Heart right ventricle (tissue), 16 donors: ENCODE data around the gene GID8. TPM values are rescaled to one million over a fixed set of nuclear protein-coding genes. Genes with fewer than 3 reads are reported as not detected.

ENCODE experiments used
- ATAC-seq, 8 donors: fragments of 200-7000 bp; cut with Tn5 transposase; one replicate each; pipeline ENCODE4 v1.9.1; 2020; ENCODE audit warnings: mild to moderate bottlenecking in 8 of 8, moderate library complexity in 8 of 8, moderate number of reproducible peaks in 1 of 8
- DNase-seq, 2 donors: peaks; one replicate each; pipeline ENCODE4 v3.0.0-alpha.2; 2020
- H3K27ac ChIP-seq, 10 donors: fragments of 200-600 bp; sonication (generic) in 2 of 10; one replicate each; pipeline versions ENCODE4 v1.5.0 to v1.8.0; 2020 to 2022; ENCODE audit warnings: mild to moderate bottlenecking in 3 of 10
- H3K27me3 ChIP-seq, 7 donors: fragments of 200-600 bp; one replicate each; pipeline ENCODE4 v1.8.0; 2021 to 2022; ENCODE audit warnings: mild to moderate bottlenecking in 2 of 7
- H3K36me3 ChIP-seq, 9 donors: fragments of 200-600 bp; sonication (generic) in 1 of 9; one replicate each; pipeline versions ENCODE4 v1.5.0 to v1.8.0; 2020 to 2022; ENCODE audit warnings: mild to moderate bottlenecking in 2 of 9
- H3K4me1 ChIP-seq, 9 donors: fragments of 200-600 bp; sonication (generic) in 1 of 9; one replicate each; pipeline versions ENCODE4 v1.5.0 to v1.8.0; 2020 to 2022; ENCODE audit warnings: mild to moderate bottlenecking in 4 of 9
- H3K4me3 ChIP-seq, 10 donors: fragments of 200-600 bp; sonication (generic) in 2 of 10; one replicate each; pipeline versions ENCODE4 v1.5.0 to v1.8.0; 2020 to 2022; ENCODE audit warnings: mild to moderate bottlenecking in 7 of 10, moderate library complexity in 2 of 10
- H3K9me3 ChIP-seq, 11 donors: fragments of 200-600 bp in 10 of 11; sonication (generic) in 2 of 11; one replicate each; pipeline versions ENCODE4 v1.5.0 to v1.8.0; 2013 to 2022; ENCODE audit warnings: mild to moderate bottlenecking in 2 of 11, control low read depth in 1 of 11, moderate library complexity in 1 of 11
- WGBS, 2 donors: extraction: QIAGEN DNeasy Blood & Tissue Kit; methylation state at CpG; one replicate each; pipeline ENCODE4 v1.1.7; 2013; ENCODE audit warnings: inconsistent platforms in 1 of 2; 5-methylcytosine and 5-hydroxymethylcytosine counted together
- intact Hi-C, 10 donors: fragments of 100-400 bp; cut with DNase I; formaldehyde crosslinking; loops; one replicate each; pipeline versions ENCODE4 v1.11.1 to v1.14.2; 2022
- polyA plus RNA-seq, 2 donors: library from polyadenylated mRNA; stranded (reverse); fragments of 200-250 nt; gene quantifications; one replicate each; pipeline ENCODE4 v1.2.3, GENCODE V29; 2013
- total RNA-seq, 10 donors: library from RNA; stranded (reverse); fragmentation: NEBNext Ultra II Directional in 3 of 10; extraction: Animal tissue kit (Norgen Biotek cat#: 25700) in 3 of 10; gene quantifications; one replicate each; pipeline versions ENCODE4 v1.2.1 to v1.2.4, GENCODE V29; 2021 to 2023
- TF ChIP-seq, protein P1 (sequence below), 9 donors: fragments of 200-600 bp; sonication (generic) in 2 of 9; IDR thresholded peaks; one replicate each; pipeline versions ENCODE4 v1.5.0 to v1.8.0; 2021 to 2022; ENCODE audit warnings: antibody characterized with exemption in 9 of 9, mild to moderate bottlenecking in 5 of 9, moderate library complexity in 1 of 9
- donor health status: Arrhythmogenic right ventricular cardiomyopathy.
- donor health status: ischemic (EF 13 %, LVEDD 7.1; RV severe dilation, severe dysfunction).
- donor health status: healthy with polysubstance abuse.
- donor health status: DM: no; HTN: yes; CAD: no.
- donor health status: DM: no; HTN: no; CAD: no.
- donor health status: ischemic (EF 25% LVEDD 6.9; RV normal size, moderate dysfunction).
- donor health status: ischemic (EF 25% LVEDD 5.7; RV mildly dilated, moderate dysfunction).
- donor health status: healthy.
- donor health status: DM: yes; HTN: yes; CAD: no.
- donor health status: Ischemic cardiomyopathy.
- donor health status: ischemic (EF 35%, LVEDD 5.7; RV mildly dilated, moderate dysfunction).
- donor health status: nonischemic (EF 11% LVEDD 7.7; RV severe dilation, severe dysfunction).
- donor health status: DM: yes; HTN: yes; CAD: no.
- donor health status: PGD.
- donor health status: ischemic (EF 29% LVEDD 5.4; RV normal size, mild dysfunction).
- donor health status: nonischemic (EF 23%, LVEDD 6.1; RV moderate dilation, normal function).

Gene GID8
- total and polyA plus RNA-seq, 12 donors: 7.0 to 19.9 (median 16.4) TPM

DNA sequence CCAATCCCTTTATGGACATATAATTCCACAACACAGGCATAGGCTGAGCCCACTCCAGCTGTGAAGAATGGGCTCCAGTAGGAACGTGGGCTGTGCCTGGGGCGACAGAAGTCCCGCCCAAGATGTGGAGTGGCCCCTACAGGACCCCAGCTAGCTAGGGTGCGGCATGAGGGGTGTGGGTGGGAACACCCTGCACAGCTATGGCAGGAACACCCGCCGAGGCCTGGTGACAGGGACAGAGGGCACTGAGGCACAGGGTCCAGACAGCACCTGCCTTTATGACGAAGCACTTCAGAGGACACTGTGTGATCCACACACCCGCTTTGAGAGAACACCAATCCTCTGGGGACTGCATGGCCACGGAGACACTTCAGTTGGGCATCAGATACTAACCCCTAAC, 48.1 kb upstream of the GID8 start:
- WGBS, 2 donors: 89 to 92% methylated on average over 9 of the region's 9 CpGs
- peaks cover 16 to 99% (median 73%) of the 10 kb centered on the region in 9 donors for H3K36me3 ChIP-seq

DNA sequence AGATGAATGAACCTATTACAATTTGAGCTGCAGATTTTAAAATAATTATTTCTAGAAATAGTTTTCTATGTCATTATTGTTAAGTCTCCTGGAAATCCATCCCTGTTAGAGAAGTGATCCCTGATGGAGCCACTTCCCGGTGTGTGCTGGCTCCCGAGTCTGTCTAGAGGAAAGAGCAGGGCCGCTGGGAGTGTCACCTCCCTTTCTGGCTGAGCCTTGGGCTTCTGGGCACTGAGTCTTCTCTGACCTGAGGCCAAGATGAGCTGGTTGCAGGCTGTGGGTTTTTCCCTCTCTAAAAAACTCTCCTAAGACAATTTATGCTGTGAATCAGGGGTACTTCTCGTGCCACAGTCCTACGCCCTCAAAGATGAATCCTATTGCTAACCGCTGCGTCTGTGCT, 47.5 kb upstream of the GID8 start:
- intact Hi-C loops: loop anchor here in 2 of 10 donors (10.0 kb wide), 1 partner anchor 114 kb away; the partner anchor contains the start of gene BHLHE23 (in 2 of the 2)
- TF ChIP-seq, protein P1, sequence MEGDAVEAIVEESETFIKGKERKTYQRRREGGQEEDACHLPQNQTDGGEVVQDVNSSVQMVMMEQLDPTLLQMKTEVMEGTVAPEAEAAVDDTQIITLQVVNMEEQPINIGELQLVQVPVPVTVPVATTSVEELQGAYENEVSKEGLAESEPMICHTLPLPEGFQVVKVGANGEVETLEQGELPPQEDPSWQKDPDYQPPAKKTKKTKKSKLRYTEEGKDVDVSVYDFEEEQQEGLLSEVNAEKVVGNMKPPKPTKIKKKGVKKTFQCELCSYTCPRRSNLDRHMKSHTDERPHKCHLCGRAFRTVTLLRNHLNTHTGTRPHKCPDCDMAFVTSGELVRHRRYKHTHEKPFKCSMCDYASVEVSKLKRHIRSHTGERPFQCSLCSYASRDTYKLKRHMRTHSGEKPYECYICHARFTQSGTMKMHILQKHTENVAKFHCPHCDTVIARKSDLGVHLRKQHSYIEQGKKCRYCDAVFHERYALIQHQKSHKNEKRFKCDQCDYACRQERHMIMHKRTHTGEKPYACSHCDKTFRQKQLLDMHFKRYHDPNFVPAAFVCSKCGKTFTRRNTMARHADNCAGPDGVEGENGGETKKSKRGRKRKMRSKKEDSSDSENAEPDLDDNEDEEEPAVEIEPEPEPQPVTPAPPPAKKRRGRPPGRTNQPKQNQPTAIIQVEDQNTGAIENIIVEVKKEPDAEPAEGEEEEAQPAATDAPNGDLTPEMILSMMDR (IDR thresholded peaks at IDR 0.05): no peak
- Histone ChIP-seq H3K4me3 (no peak overlapping the region), H3K27ac (no peak overlapping the region), H3K36me3 (peaks cover 16 to 100% (median 76%) of the 10 kb centered on the region in 9 donors), H3K4me1 (peaks cover 0 to 13% (median 0%) of the 10 kb centered on the region in 9 donors), H3K27me3 (no peaks in the 10 kb centered on the region), H3K9me3 (no peaks in the 10 kb centered on the region)
- ATAC-seq (no peak), DNase-seq (no peak)
- 83 to 87% methylated on average over 7 of the region's 7 CpGs for WGBS, 2 donors

More for the DNA sequence above, 48.1 kb upstream of the GID8 start:
- H3K27me3 ChIP-seq: no peaks in the 10 kb centered on the region
- no peaks in the 10 kb centered on the region for H3K9me3 ChIP-seq
- TF ChIP-seq, protein P1 (IDR thresholded peaks at IDR 0.05): no peak
- intact Hi-C loops: loop anchor here in 2 of 10 donors (10.0 kb wide), 1 partner anchor 115 kb away; the partner anchor contains the start of gene BHLHE23 (in 2 of the 2)
- H3K27ac ChIP-seq: no peak overlapping the region
- no peak for DNase-seq
- H3K4me1 ChIP-seq: peaks cover 0 to 13% (median 0%) of the 10 kb centered on the region in 9 donors
- ATAC-seq: no peak
- H3K4me3 ChIP-seq: no peak overlapping the region

DNA sequence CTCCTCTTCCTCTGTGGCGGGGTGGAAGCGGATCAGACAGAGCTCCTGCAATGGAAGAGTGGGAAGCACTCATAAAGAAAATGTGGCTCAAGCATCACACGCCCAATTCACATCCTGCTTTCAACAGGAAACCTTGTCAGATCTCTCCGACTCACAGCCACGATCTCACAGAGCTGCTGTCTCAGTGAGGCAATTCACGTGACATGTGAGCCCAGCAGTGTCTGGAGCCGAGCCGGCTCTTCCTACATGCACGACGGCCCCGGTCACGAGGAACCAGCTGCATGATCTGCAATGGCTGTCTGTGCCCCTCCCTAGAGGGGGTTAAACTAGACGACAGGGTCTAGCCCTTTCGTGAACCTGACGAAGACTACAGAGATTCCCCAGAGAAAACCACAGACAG, 46.8 kb upstream of the GID8 start:
- intact Hi-C loops: loop anchor here in 2 of 10 donors (10.0 kb wide), 1 partner anchor 114 kb away; the partner anchor contains the start of gene BHLHE23 (in 2 of the 2)
- H3K36me3 ChIP-seq: peaks cover 16 to 100% (median 76%) of the 10 kb centered on the region in 9 donors
- TF ChIP-seq, protein P1 (IDR thresholded peaks at IDR 0.05): no peak
- DNase-seq (no peak), ATAC-seq (no peak)
- no peaks in the 10 kb centered on the region for H3K27me3 ChIP-seq
- no peak overlapping the region for H3K27ac ChIP-seq
- H3K9me3 ChIP-seq: no peaks in the 10 kb centered on the region
- WGBS, 2 donors: 66 to 72% methylated on average over 15 of the region's 15 CpGs
- no peak overlapping the region for H3K4me3 ChIP-seq
- H3K4me1 ChIP-seq: peaks cover 0 to 13% (median 0%) of the 10 kb centered on the region in 9 donors

DNA sequence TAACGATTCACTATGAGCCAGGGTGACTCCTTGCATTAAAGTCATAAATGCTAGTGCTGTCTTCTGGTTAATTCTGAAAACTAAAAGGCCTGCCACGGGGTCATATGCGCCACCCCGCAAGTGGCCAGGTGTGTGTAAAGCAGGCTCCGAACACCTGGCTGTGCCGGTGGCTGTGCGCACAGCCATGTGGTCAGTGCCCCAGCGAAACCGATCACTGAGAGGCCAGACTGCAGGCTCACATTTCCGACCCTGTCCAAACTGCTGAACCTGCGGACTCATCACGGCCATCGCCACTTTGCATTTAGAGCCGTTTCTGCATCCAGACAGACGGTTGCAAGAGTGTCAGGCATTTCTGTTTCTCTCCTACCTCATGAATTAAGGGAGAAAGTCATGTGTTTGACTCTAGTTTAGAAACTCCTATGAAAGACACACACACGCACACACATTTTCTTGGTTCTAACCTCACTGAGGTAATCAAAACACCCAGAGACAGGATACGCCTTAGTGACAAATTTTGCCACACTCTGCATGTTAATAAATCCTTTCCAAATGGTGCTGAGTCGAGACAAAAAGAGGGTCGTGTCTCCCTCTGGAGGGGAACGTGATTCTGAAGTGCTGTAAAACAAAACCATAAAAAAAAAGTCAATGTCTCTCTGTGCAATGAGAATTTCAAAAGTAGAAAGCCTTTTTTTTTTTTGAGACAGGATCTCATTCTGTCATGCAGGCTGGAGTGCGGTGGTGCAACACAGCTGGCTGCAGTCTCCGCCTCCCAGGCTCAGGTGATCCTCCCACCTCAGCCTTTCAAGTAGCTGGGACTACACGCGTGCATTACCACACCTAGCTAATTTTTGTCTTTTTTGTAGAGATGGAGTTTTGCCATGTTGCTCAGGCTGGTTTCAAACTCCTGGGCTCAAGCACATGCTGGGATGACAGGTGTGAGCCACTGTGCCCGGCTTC, 45.3 kb upstream of the GID8 start:
- DNase-seq (no peak), ATAC-seq (no peak)
- H3K27me3 ChIP-seq: no peaks in the 10 kb centered on the region
- intact Hi-C loops: loop anchor here in 2 of 10 donors (10.0 kb wide), 1 partner anchor 112 kb away; the partner anchor contains the start of gene BHLHE23 (in 2 of the 2)
- H3K4me1 ChIP-seq: peaks cover 0 to 4% (median 0%) of the 10 kb centered on the region in 9 donors
- 92 to 93% methylated on average over 25 of the region's 25 CpGs for WGBS, 2 donors
- no peak overlapping the region for H3K4me3 ChIP-seq
- TF ChIP-seq, protein P1 (IDR thresholded peaks at IDR 0.05): no peak
- peaks cover 16 to 97% (median 74%) of the 10 kb centered on the region in 9 donors for H3K36me3 ChIP-seq
- no peaks in the 10 kb centered on the region for H3K9me3 ChIP-seq
- H3K27ac ChIP-seq: no peak overlapping the region
